Stimulated activated effector memory CD8-positive, alpha-beta T cell treated with anti-CD3 and anti-CD28 coated beads, Interleukin-12 subunit alpha, Interleukin-12 subunit beta, amount 100 ng/mL, for 72 hours (primary cell): ENCODE measurements around the gene VPS50.

Experiments used
- ATAC-seq: fragments of 150-1000 bp; cut with Tn5 transposase; 2 replicates; pipeline ENCODE4 v1.10.0; 2021
- DNase-seq, 2 donors: peaks; one replicate each; pipeline ENCODE4 v3.0.0; 2021 to 2022; ENCODE audit warnings: low spot score in 2 of 2
- H3K27ac Mint-ChIP-seq: one replicate; pipeline ENCODE4 v1.8.0; 2022; ENCODE audit warnings: mild to moderate bottlenecking, mixed read lengths
- H3K36me3 Mint-ChIP-seq: one replicate; pipeline ENCODE4 v1.8.0; 2022; ENCODE audit warnings: mild to moderate bottlenecking, mixed read lengths
- H3K4me1 Mint-ChIP-seq: one replicate; pipeline ENCODE4 v1.8.0; 2022; ENCODE audit warnings: mixed read lengths
- H3K4me3 Mint-ChIP-seq: one replicate; pipeline ENCODE4 v1.8.0; 2022; ENCODE audit warnings: mild to moderate bottlenecking, mixed read lengths
- H3K9me3 Mint-ChIP-seq: one replicate; pipeline ENCODE4 v1.8.0; 2022; ENCODE audit warnings: mixed read lengths

VPS50 gene, protein sequence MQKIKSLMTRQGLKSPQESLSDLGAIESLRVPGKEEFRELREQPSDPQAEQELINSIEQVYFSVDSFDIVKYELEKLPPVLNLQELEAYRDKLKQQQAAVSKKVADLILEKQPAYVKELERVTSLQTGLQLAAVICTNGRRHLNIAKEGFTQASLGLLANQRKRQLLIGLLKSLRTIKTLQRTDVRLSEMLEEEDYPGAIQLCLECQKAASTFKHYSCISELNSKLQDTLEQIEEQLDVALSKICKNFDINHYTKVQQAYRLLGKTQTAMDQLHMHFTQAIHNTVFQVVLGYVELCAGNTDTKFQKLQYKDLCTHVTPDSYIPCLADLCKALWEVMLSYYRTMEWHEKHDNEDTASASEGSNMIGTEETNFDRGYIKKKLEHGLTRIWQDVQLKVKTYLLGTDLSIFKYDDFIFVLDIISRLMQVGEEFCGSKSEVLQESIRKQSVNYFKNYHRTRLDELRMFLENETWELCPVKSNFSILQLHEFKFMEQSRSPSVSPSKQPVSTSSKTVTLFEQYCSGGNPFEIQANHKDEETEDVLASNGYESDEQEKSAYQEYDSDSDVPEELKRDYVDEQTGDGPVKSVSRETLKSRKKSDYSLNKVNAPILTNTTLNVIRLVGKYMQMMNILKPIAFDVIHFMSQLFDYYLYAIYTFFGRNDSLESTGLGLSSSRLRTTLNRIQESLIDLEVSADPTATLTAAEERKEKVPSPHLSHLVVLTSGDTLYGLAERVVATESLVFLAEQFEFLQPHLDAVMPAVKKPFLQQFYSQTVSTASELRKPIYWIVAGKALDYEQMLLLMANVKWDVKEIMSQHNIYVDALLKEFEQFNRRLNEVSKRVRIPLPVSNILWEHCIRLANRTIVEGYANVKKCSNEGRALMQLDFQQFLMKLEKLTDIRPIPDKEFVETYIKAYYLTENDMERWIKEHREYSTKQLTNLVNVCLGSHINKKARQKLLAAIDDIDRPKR

DNA sequence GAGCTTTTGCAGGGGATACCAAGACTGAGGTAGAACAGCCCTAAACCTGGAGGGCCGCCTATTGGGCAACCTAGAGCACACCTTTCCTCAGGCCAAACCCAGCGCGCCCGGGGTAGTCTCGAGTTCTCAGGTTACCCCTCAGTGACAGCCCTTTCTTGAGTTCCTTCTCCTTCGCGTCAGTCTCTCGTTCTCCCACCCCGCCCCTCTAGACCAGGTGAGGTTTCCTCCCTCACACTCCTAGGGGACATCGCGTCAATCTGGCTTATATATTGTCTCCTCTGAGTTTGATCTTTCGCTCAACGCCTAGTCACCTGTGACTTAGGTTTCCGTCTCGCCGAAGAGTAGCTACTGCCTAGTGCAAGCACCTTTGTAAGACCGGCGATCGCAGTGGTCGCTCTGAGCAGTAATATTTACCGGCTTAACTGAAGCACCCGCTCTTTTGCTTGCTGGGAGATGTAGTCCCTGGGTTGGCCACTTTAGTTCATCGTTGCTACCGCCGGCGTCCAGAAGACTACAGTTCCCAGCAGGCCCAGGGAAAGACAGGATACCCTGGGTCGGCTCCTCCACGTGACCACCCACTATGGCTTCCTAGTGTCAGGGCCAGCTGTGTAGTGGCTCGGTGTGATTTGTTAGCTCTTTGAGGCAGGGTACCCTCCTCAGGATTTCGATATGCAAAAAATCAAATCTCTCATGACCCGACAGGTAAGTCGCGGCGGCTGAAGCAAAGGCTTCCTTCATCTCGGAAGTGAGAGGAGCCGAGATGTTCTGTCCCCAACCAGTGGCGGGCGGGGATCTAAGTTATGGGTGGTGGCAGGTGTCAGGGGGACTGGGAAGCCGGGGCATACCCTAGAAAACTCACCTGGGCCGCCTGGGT, at the start of gene VPS50:
VPS50 (plus strand) TSS at position 568 of the 874 bp plus-strand sequence; CDS start at position 670, 102 bp downstream.
- Mint-ChIP-seq H3K9me3 (no peaks in the 10 kb centered on the region), H3K4me3 (peak within 1 kb of the TSS; percentile 92), H3K27ac (peak within 1 kb of the TSS; percentile 91), H3K4me1 (peaks cover 11% of the 10 kb centered on the region), H3K36me3 (no peaks in the 10 kb centered on the region)
- ATAC-seq, result peak; percentile 100
- peak; percentile 90 to 94 for DNase-seq

DNA sequence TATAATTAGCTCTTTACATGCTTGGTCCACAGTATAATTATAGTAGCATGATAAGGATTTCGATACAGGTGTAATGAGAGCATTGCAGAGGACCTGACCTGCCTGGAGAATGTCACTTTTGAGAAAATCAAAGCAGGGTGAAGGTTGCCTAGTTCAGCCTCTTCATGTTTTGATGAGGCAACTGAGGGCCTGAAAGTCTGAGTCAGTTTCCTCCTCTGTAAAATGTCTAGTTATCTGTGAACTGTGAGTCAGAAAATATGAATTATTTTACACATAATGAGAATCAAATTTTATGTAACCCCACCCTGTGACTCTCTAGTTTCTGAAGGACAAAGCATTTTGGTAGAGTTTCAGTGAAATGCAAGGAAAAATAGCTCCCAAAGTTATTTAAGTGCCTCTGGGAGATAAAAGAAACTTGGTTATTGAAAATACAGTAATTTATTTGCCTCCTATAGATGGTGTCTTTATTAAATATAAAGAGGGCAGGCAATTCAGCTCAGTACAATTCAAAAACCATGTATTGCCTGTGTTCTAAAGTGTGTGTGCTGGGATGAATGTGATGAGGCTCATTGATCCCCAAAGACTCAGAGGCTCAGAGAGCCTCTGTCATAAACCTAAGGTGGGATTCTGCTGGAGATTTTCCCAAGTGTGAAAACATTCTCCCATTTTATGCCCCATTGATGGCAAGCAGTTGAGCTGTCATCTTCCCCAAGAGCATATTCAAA, 46.7 kb upstream of the VPS50 start:
- DNase-seq, result no peak
- peak; percentile 98 for ATAC-seq
- peaks cover 11% of the 10 kb centered on the region for H3K4me1 Mint-ChIP-seq
- H3K36me3 Mint-ChIP-seq, result no peaks in the 10 kb centered on the region
- H3K9me3 Mint-ChIP-seq, result no peaks in the 10 kb centered on the region
- no peak overlapping the region for H3K27ac Mint-ChIP-seq
- no peak overlapping the region for H3K4me3 Mint-ChIP-seq

DNA sequence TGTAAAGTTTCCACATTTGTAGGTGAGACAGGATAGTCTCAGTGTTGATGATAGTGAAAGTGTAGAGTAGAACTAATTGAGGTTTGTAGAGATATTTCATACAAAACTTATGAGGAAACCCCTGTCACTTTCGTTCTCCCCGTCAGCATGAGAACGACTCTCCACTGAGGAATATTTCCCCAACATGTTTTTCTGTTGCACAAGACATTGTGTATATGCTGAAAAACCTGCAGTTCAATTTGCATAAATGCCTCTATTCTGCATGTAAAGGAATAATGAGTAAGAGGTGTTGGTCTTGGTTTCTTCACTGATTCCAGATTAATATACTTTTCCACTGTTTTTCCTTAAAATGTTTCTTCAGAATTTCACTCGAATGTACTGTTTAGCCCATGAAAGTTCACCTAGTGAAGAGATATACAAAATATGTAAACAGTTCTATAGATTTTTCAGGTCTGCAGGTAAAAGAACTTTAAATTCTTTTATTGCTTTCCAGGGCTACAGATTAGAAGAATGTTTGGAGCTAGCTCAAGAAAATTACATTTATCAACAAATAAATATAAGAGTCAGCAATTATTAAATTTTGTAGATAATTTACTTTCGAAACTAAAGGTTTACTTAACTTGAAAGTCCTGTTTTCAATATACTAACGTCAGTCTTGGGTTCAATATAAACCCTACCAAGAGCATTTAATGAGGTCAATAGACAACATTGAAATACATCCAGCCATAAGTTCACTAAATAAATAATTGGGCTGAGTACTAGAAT, 43.1 kb upstream of the VPS50 start:
- Mint-ChIP-seq H3K4me1 (peaks cover 11% of the 10 kb centered on the region), H3K9me3 (no peaks in the 10 kb centered on the region), H3K4me3 (no peak overlapping the region), H3K27ac (no peak overlapping the region), H3K36me3 (no peaks in the 10 kb centered on the region)
- DNase-seq (no peak), ATAC-seq (no peak)

DNA sequence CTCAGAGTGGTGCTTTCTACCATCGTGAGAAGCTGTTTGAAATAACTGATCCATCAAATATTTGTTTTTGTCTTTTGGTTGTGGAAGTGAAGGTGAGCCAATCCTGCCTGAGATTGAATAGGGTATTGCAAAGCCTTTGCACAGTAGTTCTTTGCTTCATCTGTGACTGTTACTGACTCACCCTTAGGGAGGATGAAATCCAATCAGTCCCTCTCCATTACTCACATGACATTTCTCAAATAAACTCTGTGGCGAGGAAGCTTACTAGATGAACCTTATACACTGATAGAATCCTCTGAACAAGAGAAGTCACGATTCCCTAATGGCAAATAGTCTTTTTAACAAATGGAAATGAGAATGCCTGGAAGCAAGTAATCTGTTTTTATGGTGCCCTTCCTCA, 37.8 kb upstream of the VPS50 start:
- H3K27ac Mint-ChIP-seq, result no peak overlapping the region
- no peaks in the 10 kb centered on the region for H3K9me3 Mint-ChIP-seq
- DNase-seq, result no peak
- no peak overlapping the region for H3K4me3 Mint-ChIP-seq
- no peak for ATAC-seq
- H3K4me1 Mint-ChIP-seq, result no peaks in the 10 kb centered on the region
- H3K36me3 Mint-ChIP-seq, result no peaks in the 10 kb centered on the region

DNA sequence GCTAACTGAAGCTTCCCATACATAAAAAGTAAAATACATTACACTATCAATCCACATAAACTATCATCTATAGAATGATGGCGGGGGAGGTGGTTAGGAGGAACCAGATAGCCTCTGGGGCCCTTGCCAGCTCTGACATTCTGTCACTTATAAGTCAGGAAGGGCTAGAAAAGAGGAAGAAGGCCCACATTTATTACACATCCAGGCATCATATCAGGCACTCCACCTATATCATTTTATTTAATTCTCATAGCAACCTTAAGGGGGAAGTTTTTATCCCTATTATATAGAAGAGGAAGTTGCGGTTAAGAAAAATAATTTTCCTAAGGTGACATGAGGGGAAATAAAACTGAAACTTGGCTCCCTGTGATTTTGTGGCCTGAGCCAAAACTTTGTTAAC, 35.8 kb upstream of the VPS50 start:
- H3K4me3 Mint-ChIP-seq, result no peak overlapping the region
- no peak overlapping the region for H3K27ac Mint-ChIP-seq
- no peaks in the 10 kb centered on the region for H3K4me1 Mint-ChIP-seq
- no peaks in the 10 kb centered on the region for H3K9me3 Mint-ChIP-seq
- DNase-seq (no peak), ATAC-seq (no peak)
- no peaks in the 10 kb centered on the region for H3K36me3 Mint-ChIP-seq

DNA sequence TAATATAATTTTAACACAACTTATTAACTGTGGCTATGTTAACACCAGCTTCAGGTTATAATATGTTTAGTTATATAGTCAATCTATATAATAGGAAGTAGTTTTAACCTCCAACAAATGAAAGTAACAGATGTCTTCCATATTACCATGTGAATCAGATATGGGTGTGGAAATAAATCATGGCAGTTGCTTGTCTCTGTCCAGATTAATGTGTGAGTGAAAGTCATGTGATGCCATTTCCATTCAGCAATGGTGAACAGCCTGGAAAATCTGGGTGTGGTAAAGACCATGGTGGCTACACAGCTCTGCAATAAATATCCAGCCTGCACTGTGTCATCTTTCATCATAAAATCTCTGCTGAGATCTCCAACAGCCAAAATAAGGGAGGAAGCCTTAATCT, 33.7 kb upstream of the VPS50 start:
- Mint-ChIP-seq H3K4me3 (no peak overlapping the region), H3K36me3 (no peaks in the 10 kb centered on the region), H3K4me1 (no peaks in the 10 kb centered on the region), H3K9me3 (no peaks in the 10 kb centered on the region), H3K27ac (no peak overlapping the region)
- ATAC-seq, result no peak
- no peak for DNase-seq

DNA sequence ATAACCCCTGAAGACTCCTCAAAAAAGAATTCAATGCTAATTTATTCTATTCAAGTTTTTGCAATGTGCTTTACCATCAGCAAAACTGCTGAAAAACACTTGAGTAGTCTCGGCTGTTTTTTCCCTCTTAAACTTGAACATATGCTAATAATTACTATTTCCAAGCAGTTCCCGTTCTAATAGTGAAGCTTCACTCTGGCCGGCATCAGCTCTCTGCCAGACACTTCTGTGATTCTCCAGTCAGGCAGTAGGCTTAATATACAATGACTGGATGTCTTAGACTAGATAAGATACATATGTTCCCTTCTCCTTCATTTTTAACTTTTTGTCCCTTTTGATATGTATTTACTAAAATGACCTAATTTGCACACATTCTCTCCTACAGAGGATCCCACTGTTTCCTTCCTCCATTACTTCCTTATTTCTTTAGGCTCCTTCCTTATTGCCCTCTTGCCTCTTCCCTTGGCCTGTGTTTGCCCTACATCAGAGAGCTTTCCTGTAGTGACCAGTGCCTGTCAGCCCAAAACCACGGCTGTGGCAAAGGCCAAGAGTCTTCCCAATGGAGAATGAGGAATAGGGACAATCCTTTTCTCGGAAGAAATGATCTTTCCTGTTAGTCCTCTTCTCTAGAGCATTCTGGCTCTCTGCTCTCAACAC, 29.4 kb upstream of the VPS50 start:
- H3K9me3 Mint-ChIP-seq, result no peaks in the 10 kb centered on the region
- no peak overlapping the region for H3K27ac Mint-ChIP-seq
- DNase-seq, result no peak
- ATAC-seq, result no peak
- no peaks in the 10 kb centered on the region for H3K4me1 Mint-ChIP-seq
- no peak overlapping the region for H3K4me3 Mint-ChIP-seq
- H3K36me3 Mint-ChIP-seq, result no peaks in the 10 kb centered on the region

DNA sequence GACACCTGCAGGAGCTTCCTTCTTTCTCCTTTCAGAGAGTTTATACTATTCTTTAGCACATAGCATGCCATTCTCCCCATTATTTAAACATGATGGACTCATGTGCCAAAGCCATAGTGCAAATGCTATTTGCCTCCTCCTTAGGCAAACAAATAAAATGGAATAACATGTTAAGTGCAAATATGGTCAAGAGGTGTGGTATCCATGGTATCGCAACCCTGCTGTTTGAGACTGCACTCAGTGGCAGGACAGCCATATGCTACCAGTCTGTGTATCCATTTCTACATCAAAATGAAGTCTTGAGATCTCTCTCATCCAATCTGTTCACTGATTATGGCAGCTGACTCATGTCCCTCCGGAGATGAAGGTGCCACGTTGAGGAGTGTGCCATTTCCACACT, 28.7 kb upstream of the VPS50 start:
- ATAC-seq, result no peak
- no peaks in the 10 kb centered on the region for H3K4me1 Mint-ChIP-seq

DNA sequence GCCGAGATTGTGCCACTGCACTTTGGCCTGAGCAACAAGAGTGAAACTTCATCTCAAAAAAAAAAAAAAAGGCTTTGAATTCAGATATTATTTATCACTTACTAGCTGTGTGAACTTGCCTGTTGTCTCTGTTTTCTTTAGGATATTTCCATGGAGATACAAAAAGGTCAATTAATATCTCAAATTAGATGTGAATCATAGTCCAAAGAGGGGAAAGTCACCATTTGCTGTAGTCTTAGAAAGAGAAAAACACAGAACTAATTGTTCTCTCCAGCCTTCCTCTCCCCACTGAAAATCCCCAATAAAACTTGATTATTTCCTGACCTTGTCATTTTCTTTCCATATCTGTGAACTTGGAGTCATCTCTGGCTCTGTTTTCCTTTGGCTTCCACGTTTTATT, 27.1 kb upstream of the VPS50 start:
- H3K36me3 Mint-ChIP-seq, result no peaks in the 10 kb centered on the region
- no peaks in the 10 kb centered on the region for H3K9me3 Mint-ChIP-seq
- ATAC-seq (no peak), DNase-seq (no peak)
- no peaks in the 10 kb centered on the region for H3K4me1 Mint-ChIP-seq
- H3K27ac Mint-ChIP-seq, result no peak overlapping the region
- H3K4me3 Mint-ChIP-seq, result no peak overlapping the region

More for the DNA sequence above, 28.7 kb upstream of the VPS50 start:
- no peaks in the 10 kb centered on the region for H3K9me3 Mint-ChIP-seq
- H3K36me3 Mint-ChIP-seq, result no peaks in the 10 kb centered on the region
- H3K4me3 Mint-ChIP-seq, result no peak overlapping the region
- no peak for DNase-seq
- no peak overlapping the region for H3K27ac Mint-ChIP-seq

DNA sequence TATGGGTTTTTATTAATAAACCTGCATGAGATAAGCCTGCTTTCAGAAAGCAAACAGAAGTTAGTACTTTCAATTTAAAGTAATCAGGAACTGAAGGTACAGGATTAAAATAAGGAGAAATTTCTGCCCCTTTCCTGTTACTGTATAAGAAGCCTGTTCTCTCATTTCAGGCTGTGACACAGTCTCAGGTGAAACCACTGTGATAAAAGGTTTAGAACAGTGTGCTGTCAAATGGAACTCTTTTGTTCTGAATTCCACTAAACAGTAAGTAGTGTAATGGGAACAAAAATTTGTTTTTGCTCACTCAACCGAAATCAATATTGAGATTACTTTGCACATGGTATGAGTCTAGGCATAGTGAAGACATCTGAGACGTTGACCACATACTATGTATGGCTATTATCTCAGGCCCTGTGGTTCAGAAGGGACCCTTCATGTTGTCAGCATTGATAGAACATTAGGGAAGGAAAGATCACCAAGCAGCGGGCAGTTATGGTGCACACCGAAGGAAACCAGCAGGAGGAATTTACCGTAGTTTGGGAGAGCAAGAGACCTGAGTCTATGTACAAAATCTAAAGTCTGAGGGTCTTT, 20.8 kb upstream of the VPS50 start:
- H3K9me3 Mint-ChIP-seq, result no peaks in the 10 kb centered on the region
- H3K36me3 Mint-ChIP-seq, result no peaks in the 10 kb centered on the region
- DNase-seq, result no peak
- no peaks in the 10 kb centered on the region for H3K4me1 Mint-ChIP-seq
- no peak for ATAC-seq
- no peak overlapping the region for H3K4me3 Mint-ChIP-seq
- no peak overlapping the region for H3K27ac Mint-ChIP-seq

DNA sequence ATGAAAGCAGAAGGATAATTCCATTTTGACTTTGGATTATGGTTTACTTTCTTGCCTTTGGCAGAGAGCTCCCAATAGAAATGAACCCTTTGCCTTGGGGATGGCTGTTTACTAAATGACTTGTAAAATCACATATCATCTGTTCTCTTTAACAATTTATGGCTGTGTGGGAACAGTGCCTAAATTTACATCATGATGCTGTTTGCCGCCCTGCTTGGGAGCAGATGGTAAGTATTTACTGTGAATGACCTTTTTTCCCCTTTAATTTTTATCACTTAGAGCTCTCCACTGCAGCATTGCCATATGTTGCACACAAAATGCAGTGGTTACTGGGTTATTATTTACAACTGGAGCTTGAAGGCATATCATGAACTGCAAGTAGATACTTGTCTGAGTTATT, 19.3 kb upstream of the VPS50 start:
- H3K27ac Mint-ChIP-seq, result no peak overlapping the region
- H3K36me3 Mint-ChIP-seq, result no peaks in the 10 kb centered on the region
- H3K4me3 Mint-ChIP-seq, result no peak overlapping the region
- H3K4me1 Mint-ChIP-seq, result no peaks in the 10 kb centered on the region
- H3K9me3 Mint-ChIP-seq, result no peaks in the 10 kb centered on the region
- ATAC-seq (no peak), DNase-seq (no peak)

DNA sequence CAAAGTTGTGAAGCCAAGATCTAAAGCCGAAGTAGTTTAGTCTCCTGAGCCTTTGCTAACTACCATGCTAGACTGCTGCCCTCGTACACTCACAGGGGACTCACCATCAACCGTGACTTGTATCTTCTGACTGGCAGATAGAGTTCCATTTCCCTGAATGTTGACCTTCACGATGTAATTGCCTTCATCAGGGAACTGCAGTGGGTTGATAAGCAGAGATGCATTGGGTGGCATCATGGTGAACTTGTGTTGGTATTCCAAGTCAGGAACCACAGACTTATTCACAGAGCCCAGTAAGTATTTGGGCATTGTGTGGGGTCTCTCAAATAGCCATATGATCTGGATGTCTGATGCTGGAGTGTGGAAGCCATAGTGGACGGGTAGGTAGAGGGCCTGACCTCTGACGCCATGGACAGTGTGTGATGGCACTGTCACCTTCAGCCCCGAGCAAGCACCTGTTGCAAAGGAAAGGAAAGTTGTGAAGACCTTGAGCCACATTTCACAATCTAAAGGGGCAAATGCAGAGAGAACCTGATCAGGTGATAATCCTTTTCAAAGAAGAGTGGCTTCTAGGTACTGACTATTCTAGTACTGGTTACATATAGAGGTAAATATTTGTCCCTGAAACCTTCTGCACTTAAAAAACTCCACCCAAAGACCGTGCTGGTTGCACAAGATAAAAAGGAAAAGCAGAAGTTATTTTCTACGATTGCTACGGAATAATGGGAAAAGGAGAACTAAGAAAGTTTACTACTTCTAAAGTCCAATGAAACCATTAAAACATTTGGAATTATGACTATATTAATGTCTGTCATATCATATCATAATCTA, 13.0 kb upstream of the VPS50 start:
- Mint-ChIP-seq H3K9me3 (no peaks in the 10 kb centered on the region), H3K36me3 (no peaks in the 10 kb centered on the region), H3K4me1 (no peaks in the 10 kb centered on the region), H3K27ac (no peak overlapping the region), H3K4me3 (no peak overlapping the region)
- DNase-seq (no peak), ATAC-seq (no peak)

DNA sequence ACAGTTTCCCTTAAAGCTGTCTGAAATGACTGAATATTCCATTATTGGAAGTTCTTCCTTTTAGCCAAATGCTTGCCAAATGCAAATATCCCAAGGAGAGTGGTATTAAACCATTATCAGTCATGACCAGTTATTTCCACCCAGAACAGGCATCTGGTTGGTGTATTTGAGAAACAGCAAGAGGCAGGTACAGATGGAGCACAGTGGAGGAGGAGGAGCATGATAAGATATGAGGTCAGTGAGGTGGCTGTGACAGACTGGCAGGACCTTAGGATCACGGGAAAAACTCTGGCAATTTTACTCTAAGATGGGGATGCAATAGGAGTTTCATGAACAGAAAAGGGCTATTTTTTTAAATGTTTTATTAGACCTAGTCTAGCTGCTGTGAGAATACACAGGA, 12.3 kb upstream of the VPS50 start:
- Mint-ChIP-seq H3K4me3 (no peak overlapping the region), H3K36me3 (no peaks in the 10 kb centered on the region), H3K4me1 (no peaks in the 10 kb centered on the region), H3K9me3 (no peaks in the 10 kb centered on the region), H3K27ac (no peak overlapping the region)
- DNase-seq (no peak), ATAC-seq (no peak)
